PC-3 (cell line): ENCODE measurements around the gene CDRT4.

Experiments used
- CTCF ChIP-seq: fragments of 300-600 bp; sonication (generic); conservative IDR thresholded peaks from 2 replicates; pipeline ENCODE4 v1.5.1; 2017; ENCODE audit warnings: antibody characterized with exemption, low read depth, mild to moderate bottlenecking, low read length
- EZH2 ChIP-seq: fragments of 300-600 bp; sonication (generic); IDR thresholded peaks from one replicate; pipeline ENCODE4 v1.6.1; 2017; ENCODE audit warnings: antibody characterized with exemption, mild to moderate bottlenecking, low read length; ENCODE audit not compliant: unreplicated experiment
- EZH2phosphoT487 ChIP-seq: fragments of 300-600 bp; sonication (generic); IDR thresholded peaks from 2 replicates; pipeline ENCODE4 v1.6.1; 2018; ENCODE audit warnings: mild to moderate bottlenecking, antibody characterized with exemption, low read length, borderline replicate concordance

- TF ChIP-seq CTCF (no peak), EZH2 (no peak), EZH2phosphoT487 (no peak)
Observed at GRCh38 chr17:15512071-15512709, 44.8 kb upstream of the CDRT4 start.
